ENCODE results near the gene STAT5A.

- no peak for TF ChIP-seq POLR2A (IDR thresholded peaks at IDR 0.05)
- no peak for TF ChIP-seq CTCF (IDR thresholded peaks at IDR 0.05)
Measured at GRCh38 chr17:42246515-42246914, 41.8 kb upstream of the STAT5A start.

All from heart left ventricle (tissue), 13 donors.